ENCODE measurements around the gene INPP5D. TPM values are rescaled to one million over a fixed set of nuclear protein-coding genes. Genes with fewer than 3 reads are reported as not detected.

The INPP5D gene
- total and polyA plus RNA-seq, 4 donors = 2.9 to 18.8 (median 6.6) TPM

- 87% methylated on average over 5 of the region's 5 CpGs for WGBS
- Histone ChIP-seq H3K27ac (ENCODE audit: low read depth in 1 of 2, low read length in 2 of 2) (no peak overlapping the region), H3K9ac (ENCODE audit: low read depth in 1 of 2, low read length in 2 of 2) (no peak overlapping the region), H3K27me3 (ENCODE audit: control insufficient read depth in 4 of 4, insufficient read depth in 4 of 4, low read length in 3 of 4) (no peaks in the 10 kb centered on the region), H3K4me1 (ENCODE audit: control insufficient read depth in 4 of 4, insufficient read depth in 4 of 4, low read length in 3 of 4) (no peaks in the 10 kb centered on the region), H3K4me3 (ENCODE audit: low read depth in 1 of 3, low read length in 3 of 3) (no peak overlapping the region), H3K9me3 (ENCODE audit: control insufficient read depth in 4 of 4, low read length in 3 of 4) (no peaks in the 10 kb centered on the region), H3K36me3 (ENCODE audit: control insufficient read depth in 4 of 4, insufficient read depth in 3 of 4, low read depth in 1 of 4, low read length in 3 of 4) (peaks cover 0 to 8% (median 6%) of the 10 kb centered on the region in 4 donors)
- DNase-seq (ENCODE audit: low spot score) = no peak
- TF ChIP-seq JUND (IDR thresholded peaks at IDR 0.05) = no peak
- no peak for TF ChIP-seq NR2F2 (IDR thresholded peaks at IDR 0.05)
- no peak for TF ChIP-seq MAX (IDR thresholded peaks at IDR 0.05)
- TF ChIP-seq RAD21 (IDR thresholded peaks at IDR 0.05) = no peak
- TF ChIP-seq SP1 (IDR thresholded peaks at IDR 0.05) = no peak
- no peak for TF ChIP-seq HNF4G (IDR thresholded peaks at IDR 0.05)
- TF ChIP-seq GABPA (IDR thresholded peaks at IDR 0.05 in 1 of 2, conservative IDR thresholded peaks at IDR 0.05 in 1 of 2) = no peak
- no peak for TF ChIP-seq YY1 (IDR thresholded peaks at IDR 0.05)
- no peak for TF ChIP-seq EGR1 (IDR thresholded peaks at IDR 0.05; ENCODE audit: low read depth in 2 of 2)
Measured at GRCh38 chr2:233195027-233195426, 134.9 kb downstream of the INPP5D start.

DNA sequence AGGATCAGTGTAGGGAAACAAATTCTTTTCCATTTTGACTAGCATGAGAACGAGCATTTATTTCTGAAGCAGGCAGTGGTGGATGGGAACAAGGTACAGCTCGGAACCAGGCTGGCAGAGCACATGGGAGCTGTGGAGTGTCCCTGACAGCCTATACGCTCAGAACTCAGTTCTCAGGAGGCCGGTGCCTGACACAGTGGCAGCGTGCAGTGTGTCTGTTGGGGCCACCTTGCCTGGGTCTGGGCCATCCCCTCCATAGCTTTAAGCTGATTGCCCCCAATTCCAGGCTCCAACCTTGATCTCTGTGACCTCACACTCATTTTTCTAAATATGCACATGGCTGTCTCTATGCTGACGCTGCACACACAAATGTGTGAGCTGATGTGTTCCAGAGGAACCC is 136.9 kb downstream of the INPP5D start:
- Histone ChIP-seq H3K9ac (ENCODE audit: low read depth in 1 of 2, low read length in 2 of 2) (no peak overlapping the region), H3K4me1 (ENCODE audit: control insufficient read depth in 4 of 4, insufficient read depth in 4 of 4, low read length in 3 of 4) (peaks cover 0 to 2% (median 0%) of the 10 kb centered on the region in 4 donors), H3K27ac (ENCODE audit: low read depth in 1 of 2, low read length in 2 of 2) (no peak overlapping the region), H3K9me3 (ENCODE audit: control insufficient read depth in 4 of 4, low read length in 3 of 4) (no peaks in the 10 kb centered on the region), H3K4me3 (ENCODE audit: low read depth in 1 of 3, low read length in 3 of 3) (no peak overlapping the region), H3K27me3 (ENCODE audit: control insufficient read depth in 4 of 4, insufficient read depth in 4 of 4, low read length in 3 of 4) (no peaks in the 10 kb centered on the region), H3K36me3 (ENCODE audit: control insufficient read depth in 4 of 4, insufficient read depth in 3 of 4, low read depth in 1 of 4, low read length in 3 of 4) (peaks cover 0 to 8% (median 6%) of the 10 kb centered on the region in 4 donors)
- 94% methylated on average over 6 of the region's 6 CpGs for WGBS
- TF ChIP-seq JUND (IDR thresholded peaks at IDR 0.05) (no peak), RXRA (IDR thresholded peaks at IDR 0.05) (no peak), HNF4G (IDR thresholded peaks at IDR 0.05) (no peak), NR2F2 (IDR thresholded peaks at IDR 0.05) (no peak), ZBTB33 (IDR thresholded peaks at IDR 0.05) (no peak), RAD21 (IDR thresholded peaks at IDR 0.05) (no peak), CTCF (IDR thresholded peaks at IDR 0.05; ENCODE audit: low read depth, low read length, missing input control) (no peak), SP1 (IDR thresholded peaks at IDR 0.05) (no peak), EGR1 (IDR thresholded peaks at IDR 0.05; ENCODE audit: low read depth in 2 of 2) (no peak), FOXA1 (IDR thresholded peaks at IDR 0.05) (no peak), YY1 (IDR thresholded peaks at IDR 0.05) (no peak), HNF4A (conservative IDR thresholded peaks at IDR 0.05) (no peak), GABPA (IDR thresholded peaks at IDR 0.05 in 1 of 2, conservative IDR thresholded peaks at IDR 0.05 in 1 of 2) (no peak), MAX (IDR thresholded peaks at IDR 0.05) (no peak), TAF1 (conservative IDR thresholded peaks at IDR 0.05) (no peak), FOXA2 (IDR thresholded peaks at IDR 0.05) (no peak)
- TF ChIP-seq, protein P1, sequence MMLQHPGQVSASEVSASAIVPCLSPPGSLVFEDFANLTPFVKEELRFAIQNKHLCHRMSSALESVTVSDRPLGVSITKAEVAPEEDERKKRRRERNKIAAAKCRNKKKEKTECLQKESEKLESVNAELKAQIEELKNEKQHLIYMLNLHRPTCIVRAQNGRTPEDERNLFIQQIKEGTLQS (IDR thresholded peaks at IDR 0.05) = no peak
- TF ChIP-seq, protein P2, sequence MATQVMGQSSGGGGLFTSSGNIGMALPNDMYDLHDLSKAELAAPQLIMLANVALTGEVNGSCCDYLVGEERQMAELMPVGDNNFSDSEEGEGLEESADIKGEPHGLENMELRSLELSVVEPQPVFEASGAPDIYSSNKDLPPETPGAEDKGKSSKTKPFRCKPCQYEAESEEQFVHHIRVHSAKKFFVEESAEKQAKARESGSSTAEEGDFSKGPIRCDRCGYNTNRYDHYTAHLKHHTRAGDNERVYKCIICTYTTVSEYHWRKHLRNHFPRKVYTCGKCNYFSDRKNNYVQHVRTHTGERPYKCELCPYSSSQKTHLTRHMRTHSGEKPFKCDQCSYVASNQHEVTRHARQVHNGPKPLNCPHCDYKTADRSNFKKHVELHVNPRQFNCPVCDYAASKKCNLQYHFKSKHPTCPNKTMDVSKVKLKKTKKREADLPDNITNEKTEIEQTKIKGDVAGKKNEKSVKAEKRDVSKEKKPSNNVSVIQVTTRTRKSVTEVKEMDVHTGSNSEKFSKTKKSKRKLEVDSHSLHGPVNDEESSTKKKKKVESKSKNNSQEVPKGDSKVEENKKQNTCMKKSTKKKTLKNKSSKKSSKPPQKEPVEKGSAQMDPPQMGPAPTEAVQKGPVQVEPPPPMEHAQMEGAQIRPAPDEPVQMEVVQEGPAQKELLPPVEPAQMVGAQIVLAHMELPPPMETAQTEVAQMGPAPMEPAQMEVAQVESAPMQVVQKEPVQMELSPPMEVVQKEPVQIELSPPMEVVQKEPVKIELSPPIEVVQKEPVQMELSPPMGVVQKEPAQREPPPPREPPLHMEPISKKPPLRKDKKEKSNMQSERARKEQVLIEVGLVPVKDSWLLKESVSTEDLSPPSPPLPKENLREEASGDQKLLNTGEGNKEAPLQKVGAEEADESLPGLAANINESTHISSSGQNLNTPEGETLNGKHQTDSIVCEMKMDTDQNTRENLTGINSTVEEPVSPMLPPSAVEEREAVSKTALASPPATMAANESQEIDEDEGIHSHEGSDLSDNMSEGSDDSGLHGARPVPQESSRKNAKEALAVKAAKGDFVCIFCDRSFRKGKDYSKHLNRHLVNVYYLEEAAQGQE (IDR thresholded peaks at IDR 0.05) = no peak
- no peak for DNase-seq (ENCODE audit: low spot score)

All from liver (tissue), 9 donors.